SK-N-SH (cell line): Measurements from ENCODE around the gene IVNS1ABP. TPM values are rescaled to one million over a fixed set of nuclear protein-coding genes. Genes with fewer than 3 reads are reported as not detected.

Experiments
- CTCF ChIA-PET: fragments of 300-600, 350-600 bp; formaldehyde crosslinking; extraction: SDS; loops from one replicate; lab custom pipeline; 2021; lab: Yijun Ruan, JAX
- POLR2A ChIA-PET: fragments of 350-600 bp; sonication (Branson Sonifier 250); formaldehyde crosslinking; extraction: SDS; loops from one replicate; lab custom pipeline; 2020; ENCODE audit warnings: antibody characterized with exemption, inconsistent platforms; lab: Yijun Ruan, JAX
- DNase-seq: peaks from one replicate; pipeline ENCODE4 v3.0.0; 2012
- H2AFZ ChIP-seq: fragments of 200-600 bp; sonication (generic); 2 replicates; pipeline ENCODE4 v1.8.1; 2016; ENCODE audit warnings: antibody characterized with exemption, mild to moderate bottlenecking, low read depth
- H3F3A ChIP-seq: fragments of 200-600 bp; sonication (generic); replicated peaks from 2 replicates; pipeline ENCODE3; 2016; ENCODE audit warnings: antibody characterized with exemption, mild to moderate bottlenecking; ENCODE audit not compliant: insufficient read depth
- H3K27ac ChIP-seq, 2 experiments: fragments of 200-500 bp in 1 of 2; fragments of 200-600 bp in 1 of 2; sonication (Bioruptor generic) in 1 of 2; sonication (generic), shearing (Covaris generic) in 1 of 2; 2 replicates each; pipeline versions ENCODE4 v1.5.1 to v1.6.1; 2014 to 2016; ENCODE audit warnings: low read depth in 2 of 2, inconsistent platforms in 1 of 2, low read length in 1 of 2, mild to moderate bottlenecking in 1 of 2, mixed read lengths in 1 of 2
- H3K27me3 ChIP-seq: fragments of 200-600 bp; sonication (generic), shearing (Covaris generic); 2 replicates; pipeline ENCODE4 v1.6.1; 2016; ENCODE audit warnings: mixed run types; ENCODE audit not compliant: insufficient read depth
- H3K36me3 ChIP-seq, 2 experiments: fragments of 200-500 bp in 1 of 2; fragments of 200-600 bp in 1 of 2; sonication (Bioruptor generic) in 1 of 2; sonication (generic) in 1 of 2; replicated peaks in 1 of 2; 2 replicates each; pipeline versions ENCODE3 to v1.5.1; 2014 to 2016; ENCODE audit warnings: low read length in 1 of 2, mild to moderate bottlenecking in 1 of 2; ENCODE audit not compliant: insufficient read depth in 2 of 2, control insufficient read depth in 1 of 2
- H3K4me1 ChIP-seq, 2 experiments: fragments of 200-500 bp in 1 of 2; fragments of 200-600 bp in 1 of 2; sonication (Bioruptor generic) in 1 of 2; sonication (generic), shearing (Covaris generic) in 1 of 2; 2 replicates each; pipeline versions ENCODE4 v1.5.1 to v1.6.1; 2014 to 2016; ENCODE audit warnings: low read depth in 1 of 2, low read length in 1 of 2, mixed run types in 1 of 2; ENCODE audit not compliant: insufficient read depth in 2 of 2, control insufficient read depth in 1 of 2
- H3K4me2 ChIP-seq: fragments of 200-600 bp; sonication (generic), shearing (Covaris generic); 2 replicates; pipeline ENCODE4 v1.6.1; 2017; ENCODE audit warnings: mixed run types
- H3K4me3 ChIP-seq, 2 experiments: fragments of 200-500 bp in 1 of 2; fragments of 200-600 bp in 1 of 2; sonication (Bioruptor generic) in 1 of 2; sonication (generic), shearing (Covaris generic) in 1 of 2; 2 replicates each; pipeline versions ENCODE4 v1.5.1 to v1.8.1; 2014 to 2016; ENCODE audit warnings: low read depth in 2 of 2, inconsistent platforms in 1 of 2, low read length in 1 of 2, mild to moderate bottlenecking in 1 of 2, mixed read lengths in 1 of 2, moderate library complexity in 1 of 2
- H3K79me2 ChIP-seq: fragments of 200-600 bp; sonication (generic); 2 replicates; pipeline ENCODE4 v1.8.1; 2017; ENCODE audit warnings: mild to moderate bottlenecking; ENCODE audit not compliant: insufficient read depth
- H3K9ac ChIP-seq: fragments of 200-600 bp; sonication (generic); 2 replicates; pipeline ENCODE4 v1.6.1; 2017; ENCODE audit warnings: mixed run types
- H3K9me2 ChIP-seq: fragments of 200-600 bp; sonication (generic); 2 replicates; pipeline ENCODE4 v1.6.1; 2017; ENCODE audit warnings: mixed run types
- H3K9me3 ChIP-seq: fragments of 200-600 bp; sonication (generic); 2 replicates; pipeline ENCODE4 v1.6.1; 2017; ENCODE audit warnings: mixed run types, mild to moderate bottlenecking, moderate library complexity
- H4K20me1 ChIP-seq: fragments of 200-600 bp; sonication (generic); 2 replicates; pipeline ENCODE4 v1.6.1; 2017; ENCODE audit warnings: mild to moderate bottlenecking, mixed run types; ENCODE audit not compliant: insufficient read depth
- CTCF ChIP-seq: fragments of 200-600 bp; sonication (generic); IDR thresholded peaks from 2 replicates; pipeline ENCODE4 v1.6.1; 2017; ENCODE audit warnings: antibody characterized with exemption, mild to moderate bottlenecking, moderate library complexity
- ELF1 ChIP-seq: IDR thresholded peaks from 2 replicates; pipeline ENCODE4 v1.4.0; 2012
- FOSL2 ChIP-seq: IDR thresholded peaks from 2 replicates; pipeline ENCODE4 v1.4.0; 2012; ENCODE audit warnings: low read depth, mild to moderate bottlenecking, moderate library complexity, borderline replicate concordance
- FOXJ3 ChIP-seq: sonication (generic); formaldehyde crosslinking; IDR thresholded peaks from 2 replicates; pipeline ENCODE4 v1.5.1; 2020; ENCODE audit warnings: mild to moderate bottlenecking, missing genetic modification reagents
- GABPA ChIP-seq: IDR thresholded peaks from 2 replicates; pipeline ENCODE4 v1.4.0; 2012; ENCODE audit warnings: low read depth, mild to moderate bottlenecking
- GATA2 ChIP-seq: sonication (generic); formaldehyde crosslinking; IDR thresholded peaks from 2 replicates; pipeline ENCODE4 v1.5.0; 2020; ENCODE audit warnings: mild to moderate bottlenecking, missing genetic modification reagents
- MAX ChIP-seq: IDR thresholded peaks from 2 replicates; pipeline ENCODE4 v1.4.0; 2012; ENCODE audit warnings: low read depth
- MXI1 ChIP-seq: IDR thresholded peaks from 2 replicates; pipeline ENCODE4 v1.6.1; 2012; ENCODE audit warnings: mild to moderate bottlenecking, low read depth, low read length, improper control_type of control experiment
- NFIC ChIP-seq: IDR thresholded peaks from 2 replicates; pipeline ENCODE4 v1.4.0; 2012; ENCODE audit warnings: borderline replicate concordance
- POLR2AphosphoS5 ChIP-seq: IDR thresholded peaks from 2 replicates; pipeline ENCODE4 v1.6.1; 2012; ENCODE audit warnings: low read depth, low read length
- RAD21 ChIP-seq: IDR thresholded peaks from 2 replicates; pipeline ENCODE4 v1.6.1; 2012; ENCODE audit warnings: mild to moderate bottlenecking, low read length
- RFX5 ChIP-seq: IDR thresholded peaks from 2 replicates; pipeline ENCODE4 v1.6.1; 2012; ENCODE audit warnings: mild to moderate bottlenecking, improper control_type of control experiment, low read length
- RXRA ChIP-seq: IDR thresholded peaks from 2 replicates; pipeline ENCODE4 v1.4.0; 2012; ENCODE audit warnings: low read depth, mild to moderate bottlenecking, borderline replicate concordance
- SMC3 ChIP-seq: IDR thresholded peaks from 2 replicates; pipeline ENCODE4 v1.6.1; 2012; ENCODE audit warnings: low read depth, low read length, improper control_type of control experiment
- TAF1 ChIP-seq: IDR thresholded peaks from 2 replicates; pipeline ENCODE4 v1.6.1; 2012; ENCODE audit warnings: low read depth, mild to moderate bottlenecking, low read length, moderate library complexity, borderline replicate concordance
- TCF12 ChIP-seq: IDR thresholded peaks from 2 replicates; pipeline ENCODE4 v1.4.0; 2012
- TEAD4 ChIP-seq: IDR thresholded peaks from 2 replicates; pipeline ENCODE4 v1.4.0; 2012; ENCODE audit warnings: mild to moderate bottlenecking, borderline replicate concordance; ENCODE audit not compliant: insufficient read depth
- USF2 ChIP-seq: fragments of 150-350 bp; IDR thresholded peaks from 2 replicates; pipeline ENCODE4 v1.6.1; 2017; ENCODE audit warnings: antibody characterized with exemption, low read length, low read depth, borderline replicate concordance
- YY1 ChIP-seq: IDR thresholded peaks from 2 replicates; pipeline ENCODE4 v1.4.0; 2012; ENCODE audit warnings: low read depth, mild to moderate bottlenecking
- WGBS: methylation state at CpG from one replicate; pipeline ENCODE4 v1.1.6; 2017; ENCODE audit warnings: low lambda C conversion rate; 5-methylcytosine and 5-hydroxymethylcytosine counted together
- polyA plus RNA-seq, 3 experiments: library from polyadenylated mRNA; depleted of rRNA; stranded (reverse); fragments of >200 nt; gene quantifications; 2 replicates each; pipeline ENCODE4 v1.2.3, GENCODE V29; 2012
- TF ChIP-seq, protein P1 (sequence below): IDR thresholded peaks from 2 replicates; pipeline ENCODE4 v1.4.0; 2012; ENCODE audit warnings: low read depth, borderline replicate concordance

IVNS1ABP gene
- polyA plus RNA-seq, 1 of the 3 experiments (the other 2 are of a cell fraction) = 24.5 TPM

- Histone ChIP-seq H3K9ac (no peak overlapping the region), H3K4me1 (peaks cover 0 to 5% of the 10 kb centered on the region in 2 experiments; a peak in 2 of 4 replicates), H2AFZ (no peak overlapping the region), H3K79me2 (no peaks in the 10 kb centered on the region), H3K9me3 (no peaks in the 10 kb centered on the region), H3F3A (no peaks in the 10 kb centered on the region), H4K20me1 (no peaks in the 10 kb centered on the region), H3K4me3 (no peak overlapping the region), H3K9me2 (no peaks in the 10 kb centered on the region), H3K27me3 (no peaks in the 10 kb centered on the region), H3K4me2 (no peak overlapping the region), H3K36me3 (peaks cover 0 to 9% of the 10 kb centered on the region in 2 experiments), H3K27ac (no peak overlapping the region)
- ChIA-PET CTCF (interaction anchor here (1.4 kb wide), 1 partner anchor 16 kb away, joined by 3 read pairs; no protein-coding TSS in a partner anchor), POLR2A (no interaction called here)
- WGBS = 76% methylated on average over 3 of the region's 3 CpGs
- no peak for DNase-seq
- no peak for TF ChIP-seq RXRA
- TF ChIP-seq RFX5 = no peak
- TF ChIP-seq FOSL2 = no peak
- TF ChIP-seq GATA2 (CRISPR knock-in tag) = no peak
- TF ChIP-seq FOXJ3 (CRISPR knock-in tag) = no peak
- no peak for TF ChIP-seq TAF1
- no peak for TF ChIP-seq ELF1
- no peak for TF ChIP-seq POLR2AphosphoS5
- no peak for TF ChIP-seq SMC3
- TF ChIP-seq CTCF = no peak
- no peak for TF ChIP-seq NFIC
- TF ChIP-seq USF2 = no peak
- no peak for TF ChIP-seq MXI1
- TF ChIP-seq TCF12 = no peak
- no peak for TF ChIP-seq MAX
- no peak for TF ChIP-seq YY1
These were observed 35.8 kb downstream of the IVNS1ABP start for GRCh38 chr1:185281245-185281644.

DNA sequence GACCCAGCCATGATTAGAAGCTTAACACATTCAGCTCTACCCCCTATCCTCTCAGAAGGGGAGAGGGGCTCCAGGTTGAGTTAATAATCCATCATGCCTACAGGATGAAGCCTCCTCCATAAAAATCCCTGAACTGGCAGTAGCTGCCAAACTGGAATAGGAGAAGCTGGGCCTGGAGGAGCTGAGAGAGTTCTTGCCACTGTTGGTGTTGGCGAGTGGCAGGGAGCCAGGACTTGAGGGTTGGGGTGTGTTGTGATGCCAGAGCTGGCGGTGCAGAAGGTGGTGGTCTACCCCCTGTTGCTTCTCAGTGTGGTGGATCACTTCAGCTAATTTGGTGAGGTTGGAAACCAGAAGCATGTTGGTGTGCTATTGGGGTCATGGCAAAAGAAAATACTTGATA lies 36.5 kb downstream of the IVNS1ABP start:
- Histone ChIP-seq H2AFZ (no peak overlapping the region), H3K36me3 (peaks cover 0 to 9% of the 10 kb centered on the region in 2 experiments), H3K9me3 (no peaks in the 10 kb centered on the region), H3K4me1 (peaks cover 0 to 5% of the 10 kb centered on the region in 2 experiments; a peak in 2 of 4 replicates), H3F3A (no peaks in the 10 kb centered on the region), H3K79me2 (no peaks in the 10 kb centered on the region), H3K27ac (no peak overlapping the region), H4K20me1 (no peaks in the 10 kb centered on the region), H3K27me3 (no peaks in the 10 kb centered on the region), H3K4me2 (no peak overlapping the region), H3K9me2 (no peaks in the 10 kb centered on the region), H3K4me3 (no peak overlapping the region), H3K9ac (no peak overlapping the region)
- CTCF ChIA-PET = no interaction called here
- no peak for DNase-seq
- POLR2A ChIA-PET = interaction anchor here (1.2 kb wide), 1 partner anchor 14 kb away, joined by 3 read pairs; no protein-coding TSS in a partner anchor
- 83% methylated on average over 2 of the region's 2 CpGs for WGBS
- TF ChIP-seq USF2 = no peak
- no peak for TF ChIP-seq RXRA
- TF ChIP-seq POLR2AphosphoS5 = no peak
- no peak for TF ChIP-seq GABPA
- TF ChIP-seq TCF12 = no peak
- no peak for TF ChIP-seq TAF1
- TF ChIP-seq RAD21 = no peak
- no peak for TF ChIP-seq NFIC
- no peak for TF ChIP-seq TEAD4
- TF ChIP-seq MAX = no peak
- no peak for TF ChIP-seq FOXJ3 (CRISPR knock-in tag)
- TF ChIP-seq, protein P1, sequence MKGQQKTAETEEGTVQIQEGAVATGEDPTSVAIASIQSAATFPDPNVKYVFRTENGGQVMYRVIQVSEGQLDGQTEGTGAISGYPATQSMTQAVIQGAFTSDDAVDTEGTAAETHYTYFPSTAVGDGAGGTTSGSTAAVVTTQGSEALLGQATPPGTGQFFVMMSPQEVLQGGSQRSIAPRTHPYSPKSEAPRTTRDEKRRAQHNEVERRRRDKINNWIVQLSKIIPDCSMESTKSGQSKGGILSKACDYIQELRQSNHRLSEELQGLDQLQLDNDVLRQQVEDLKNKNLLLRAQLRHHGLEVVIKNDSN = no peak
- TF ChIP-seq GATA2 (CRISPR knock-in tag) = no peak
- no peak for TF ChIP-seq YY1
- no peak for TF ChIP-seq SMC3
